HepG2 (cell line): ENCODE results near the gene CABLES2. TPM values are rescaled to one million over a fixed set of nuclear protein-coding genes. Genes with fewer than 3 reads are reported as not detected.

ENCODE experiments used
- DR1 ChIP-seq: sonication (generic); formaldehyde crosslinking; IDR thresholded peaks from 2 replicates; pipeline ENCODE4 v1.8.0; 2021; ENCODE audit warnings: mild to moderate bottlenecking, missing genetic modification reagents, inconsistent platforms
- ELF4 ChIP-seq: sonication (generic); formaldehyde crosslinking; IDR thresholded peaks from 2 replicates; pipeline ENCODE4 v1.5.0; 2020; ENCODE audit warnings: missing genetic modification reagents, mild to moderate bottlenecking, moderate library complexity, borderline replicate concordance
- FOXK1 ChIP-seq: sonication (generic); formaldehyde crosslinking; IDR thresholded peaks from 2 replicates; pipeline ENCODE4 v1.4.0; 2020; ENCODE audit warnings: low read depth, missing genetic modification reagents, borderline replicate concordance
- GABPB1 ChIP-seq: IDR thresholded peaks from 2 replicates; pipeline ENCODE4 v1.6.1; 2016; ENCODE audit warnings: mild to moderate bottlenecking, missing genetic modification reagents, moderate library complexity, missing compliant biosample characterization
- HDAC2 ChIP-seq: sonication (generic); formaldehyde crosslinking; IDR thresholded peaks from 2 replicates; pipeline ENCODE4 v1.4.0; 2020; ENCODE audit warnings: missing genetic modification reagents
- HNRNPLL ChIP-seq: fragments of 200-400 bp; formaldehyde crosslinking; IDR thresholded peaks from 2 replicates; pipeline ENCODE4 v1.6.1; 2017; ENCODE audit warnings: mild to moderate bottlenecking, low read depth, low read length; ENCODE audit not compliant: poor library complexity, severe bottlenecking
- MIER2 ChIP-seq: IDR thresholded peaks from 2 replicates; pipeline ENCODE4 v1.6.1; 2016; ENCODE audit warnings: missing biosample characterization, missing genetic modification reagents
- SCMH1 ChIP-seq: sonication (generic); formaldehyde crosslinking; IDR thresholded peaks from 2 replicates; pipeline ENCODE4 v1.9.0; 2021; ENCODE audit warnings: missing genetic modification reagents, mild to moderate bottlenecking, borderline replicate concordance
- SOX6 ChIP-seq, 2 experiments: fragments of 450-650 bp in 1 of 2; sonication (generic) in 1 of 2; formaldehyde crosslinking in 1 of 2; IDR thresholded peaks; 2 replicates each; pipeline versions ENCODE4 v1.4.0 to v1.6.1; 2017 to 2020; ENCODE audit warnings: antibody characterized with exemption in 1 of 2, mild to moderate bottlenecking in 1 of 2, missing genetic modification reagents in 1 of 2
- SPEN ChIP-seq: sonication (generic); formaldehyde crosslinking; IDR thresholded peaks from 2 replicates; pipeline ENCODE4 v1.5.1; 2020; ENCODE audit warnings: low read depth, mild to moderate bottlenecking, missing genetic modification reagents
- ZNF274 ChIP-seq: sonication (generic); formaldehyde crosslinking; IDR thresholded peaks from 2 replicates; pipeline ENCODE4 v1.5.1; 2020; ENCODE audit warnings: mild to moderate bottlenecking, missing genetic modification reagents
- ZNF552 ChIP-seq: sonication (generic); formaldehyde crosslinking; IDR thresholded peaks from 2 replicates; pipeline ENCODE4 v1.9.0; 2022; ENCODE audit warnings: missing genetic modification reagents, mild to moderate bottlenecking, borderline replicate concordance
- ZNF589 ChIP-seq: sonication (generic); formaldehyde crosslinking; conservative IDR thresholded peaks from 2 replicates; pipeline ENCODE4 v1.8.0; 2022; ENCODE audit warnings: mild to moderate bottlenecking, moderate library complexity, missing genetic modification reagents
- ZNF672 ChIP-seq: sonication (generic); formaldehyde crosslinking; IDR thresholded peaks from 2 replicates; pipeline ENCODE4 v1.8.1; 2022; ENCODE audit warnings: missing genetic modification reagents
- polyA plus RNA-seq, 8 experiments: library from polyadenylated mRNA; depleted of rRNA in 3 of 8; stranded (reverse) in 7 of 8; unstranded in 1 of 8; fragments of >200 nt; fragmentation: Illumina TruSeq in 4 of 8; extraction: Trizol in 4 of 8; gene quantifications; 2 replicates each; pipeline versions ENCODE4 v1.2.1 to v1.2.3, GENCODE V29; 2011 to 2016; ENCODE audit warnings: low read depth in 4 of 8, missing spikeins in 1 of 8, mixed read lengths in 1 of 8; ENCODE audit not compliant: insufficient read depth in 1 of 8
- total RNA-seq, 5 experiments: library from RNA; depleted of rRNA; stranded (reverse); fragments of >200 nt; fragmentation: Illumina TruSeq; extraction: Trizol; gene quantifications; 2 replicates each; pipeline ENCODE4 v1.2.3, GENCODE V29; 2016; ENCODE audit warnings: low read depth in 1 of 5
- TF ChIP-seq, protein P1 (sequence below): sonication (generic); formaldehyde crosslinking; IDR thresholded peaks from 2 replicates; pipeline ENCODE4 v1.4.0; 2020; ENCODE audit warnings: mild to moderate bottlenecking, missing genetic modification reagents, borderline replicate concordance
- TF ChIP-seq, protein P2 (sequence below): IDR thresholded peaks from 2 replicates; pipeline ENCODE4 v1.6.1; 2012; ENCODE audit warnings: inconsistent platforms
- TF ChIP-seq, protein P3 (sequence below): sonication (generic); formaldehyde crosslinking; IDR thresholded peaks from 2 replicates; pipeline ENCODE4 v1.4.0; 2020; ENCODE audit warnings: missing genetic modification reagents
- TF ChIP-seq, protein P4 (sequence below): sonication (generic); formaldehyde crosslinking; IDR thresholded peaks from 2 replicates; pipeline ENCODE4 v1.5.1; 2020; ENCODE audit warnings: mild to moderate bottlenecking, missing genetic modification reagents, moderate library complexity

The CABLES2 gene
- total and polyA plus RNA-seq, 2 of the 13 experiments (the other 11 are each of a cell fraction or from before 2014, with no cell fraction given) = 5.2 to 9.7 TPM

DNA sequence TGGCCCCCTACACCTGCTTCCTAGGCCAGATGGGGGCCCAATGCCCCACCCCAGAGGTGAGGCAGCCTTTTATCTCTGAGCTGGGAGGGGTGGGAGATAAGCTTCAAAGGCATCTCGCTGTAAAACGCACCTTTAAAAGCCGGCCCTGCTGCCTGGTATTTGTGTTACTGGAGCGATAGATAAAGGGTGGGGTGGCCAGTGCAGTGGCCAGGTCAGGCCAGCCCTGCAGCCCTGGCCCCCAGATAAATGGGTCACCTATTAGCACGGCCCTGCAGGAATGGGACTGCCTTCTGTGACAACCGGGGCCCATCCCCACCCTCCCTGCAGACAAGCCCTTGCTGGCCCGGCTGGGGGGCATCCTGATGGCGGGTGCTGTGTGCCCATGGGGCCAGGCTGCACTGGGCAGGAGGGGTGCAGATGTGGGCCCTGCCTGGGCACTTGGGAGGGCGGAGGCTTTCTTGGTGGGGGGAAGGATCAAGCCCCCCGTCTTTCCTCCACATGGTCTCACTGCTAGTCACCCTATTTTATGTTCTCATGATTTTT, 23.3 kb upstream of the CABLES2 start (continued):
- TF ChIP-seq, protein P1, sequence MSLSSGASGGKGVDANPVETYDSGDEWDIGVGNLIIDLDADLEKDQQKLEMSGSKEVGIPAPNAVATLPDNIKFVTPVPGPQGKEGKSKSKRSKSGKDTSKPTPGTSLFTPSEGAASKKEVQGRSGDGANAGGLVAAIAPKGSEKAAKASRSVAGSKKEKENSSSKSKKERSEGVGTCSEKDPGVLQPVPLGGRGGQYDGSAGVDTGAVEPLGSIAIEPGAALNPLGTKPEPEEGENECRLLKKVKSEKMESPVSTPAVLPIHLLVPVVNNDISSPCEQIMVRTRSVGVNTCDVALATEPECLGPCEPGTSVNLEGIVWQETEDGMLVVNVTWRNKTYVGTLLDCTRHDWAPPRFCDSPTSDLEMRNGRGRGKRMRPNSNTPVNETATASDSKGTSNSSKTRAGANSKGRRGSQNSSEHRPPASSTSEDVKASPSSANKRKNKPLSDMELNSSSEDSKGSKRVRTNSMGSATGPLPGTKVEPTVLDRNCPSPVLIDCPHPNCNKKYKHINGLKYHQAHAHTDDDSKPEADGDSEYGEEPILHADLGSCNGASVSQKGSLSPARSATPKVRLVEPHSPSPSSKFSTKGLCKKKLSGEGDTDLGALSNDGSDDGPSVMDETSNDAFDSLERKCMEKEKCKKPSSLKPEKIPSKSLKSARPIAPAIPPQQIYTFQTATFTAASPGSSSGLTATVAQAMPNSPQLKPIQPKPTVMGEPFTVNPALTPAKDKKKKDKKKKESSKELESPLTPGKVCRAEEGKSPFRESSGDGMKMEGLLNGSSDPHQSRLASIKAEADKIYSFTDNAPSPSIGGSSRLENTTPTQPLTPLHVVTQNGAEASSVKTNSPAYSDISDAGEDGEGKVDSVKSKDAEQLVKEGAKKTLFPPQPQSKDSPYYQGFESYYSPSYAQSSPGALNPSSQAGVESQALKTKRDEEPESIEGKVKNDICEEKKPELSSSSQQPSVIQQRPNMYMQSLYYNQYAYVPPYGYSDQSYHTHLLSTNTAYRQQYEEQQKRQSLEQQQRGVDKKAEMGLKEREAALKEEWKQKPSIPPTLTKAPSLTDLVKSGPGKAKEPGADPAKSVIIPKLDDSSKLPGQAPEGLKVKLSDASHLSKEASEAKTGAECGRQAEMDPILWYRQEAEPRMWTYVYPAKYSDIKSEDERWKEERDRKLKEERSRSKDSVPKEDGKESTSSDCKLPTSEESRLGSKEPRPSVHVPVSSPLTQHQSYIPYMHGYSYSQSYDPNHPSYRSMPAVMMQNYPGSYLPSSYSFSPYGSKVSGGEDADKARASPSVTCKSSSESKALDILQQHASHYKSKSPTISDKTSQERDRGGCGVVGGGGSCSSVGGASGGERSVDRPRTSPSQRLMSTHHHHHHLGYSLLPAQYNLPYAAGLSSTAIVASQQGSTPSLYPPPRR (CRISPR knock-in tag) = peak; percentile 71; the same call in 1 of the 2 replicates
- TF ChIP-seq ZNF274 (no peak), SOX6 (IDR thresholded peaks at IDR 0.05) (no peak), SOX6 (CRISPR knock-in tag; IDR thresholded peaks at IDR 0.05) (peak; percentile 70), ELF4 (no peak), ZNF672 (CRISPR knock-in tag) (no peak), GABPB1 (peak; percentile 17; the same call in 1 of the 2 replicates), SCMH1 (CRISPR knock-in tag) (no peak), MIER2 (CRISPR knock-in tag) (no peak), HNRNPLL (peak; percentile 12), ZNF552 (CRISPR knock-in tag) (no peak), SPEN (CRISPR knock-in tag) (0 out of 2 replicates have a peak, but pooled peaks have one; percentile 7), DR1 (CRISPR knock-in tag) (0 out of 2 replicates have a peak, but pooled peaks have one; percentile 18), HDAC2 (CRISPR knock-in tag) (peak; percentile 36; the same call in 1 of the 2 replicates), ZNF589 (CRISPR knock-in tag) (no peak), FOXK1 (no peak)
- TF ChIP-seq, protein P2, sequence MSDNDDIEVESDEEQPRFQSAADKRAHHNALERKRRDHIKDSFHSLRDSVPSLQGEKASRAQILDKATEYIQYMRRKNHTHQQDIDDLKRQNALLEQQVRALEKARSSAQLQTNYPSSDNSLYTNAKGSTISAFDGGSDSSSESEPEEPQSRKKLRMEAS = peak; percentile 1; the same call in 1 of the 2 replicates
- TF ChIP-seq, protein P3, sequence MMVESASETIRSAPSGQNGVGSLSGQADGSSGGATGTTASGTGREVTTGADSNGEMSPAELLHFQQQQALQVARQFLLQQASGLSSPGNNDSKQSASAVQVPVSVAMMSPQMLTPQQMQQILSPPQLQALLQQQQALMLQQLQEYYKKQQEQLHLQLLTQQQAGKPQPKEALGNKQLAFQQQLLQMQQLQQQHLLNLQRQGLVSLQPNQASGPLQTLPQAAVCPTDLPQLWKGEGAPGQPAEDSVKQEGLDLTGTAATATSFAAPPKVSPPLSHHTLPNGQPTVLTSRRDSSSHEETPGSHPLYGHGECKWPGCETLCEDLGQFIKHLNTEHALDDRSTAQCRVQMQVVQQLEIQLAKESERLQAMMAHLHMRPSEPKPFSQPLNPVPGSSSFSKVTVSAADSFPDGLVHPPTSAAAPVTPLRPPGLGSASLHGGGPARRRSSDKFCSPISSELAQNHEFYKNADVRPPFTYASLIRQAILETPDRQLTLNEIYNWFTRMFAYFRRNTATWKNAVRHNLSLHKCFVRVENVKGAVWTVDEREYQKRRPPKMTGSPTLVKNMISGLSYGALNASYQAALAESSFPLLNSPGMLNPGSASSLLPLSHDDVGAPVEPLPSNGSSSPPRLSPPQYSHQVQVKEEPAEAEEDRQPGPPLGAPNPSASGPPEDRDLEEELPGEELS = peak; percentile 41; the same call in 1 of the 2 replicates
- TF ChIP-seq, protein P4, sequence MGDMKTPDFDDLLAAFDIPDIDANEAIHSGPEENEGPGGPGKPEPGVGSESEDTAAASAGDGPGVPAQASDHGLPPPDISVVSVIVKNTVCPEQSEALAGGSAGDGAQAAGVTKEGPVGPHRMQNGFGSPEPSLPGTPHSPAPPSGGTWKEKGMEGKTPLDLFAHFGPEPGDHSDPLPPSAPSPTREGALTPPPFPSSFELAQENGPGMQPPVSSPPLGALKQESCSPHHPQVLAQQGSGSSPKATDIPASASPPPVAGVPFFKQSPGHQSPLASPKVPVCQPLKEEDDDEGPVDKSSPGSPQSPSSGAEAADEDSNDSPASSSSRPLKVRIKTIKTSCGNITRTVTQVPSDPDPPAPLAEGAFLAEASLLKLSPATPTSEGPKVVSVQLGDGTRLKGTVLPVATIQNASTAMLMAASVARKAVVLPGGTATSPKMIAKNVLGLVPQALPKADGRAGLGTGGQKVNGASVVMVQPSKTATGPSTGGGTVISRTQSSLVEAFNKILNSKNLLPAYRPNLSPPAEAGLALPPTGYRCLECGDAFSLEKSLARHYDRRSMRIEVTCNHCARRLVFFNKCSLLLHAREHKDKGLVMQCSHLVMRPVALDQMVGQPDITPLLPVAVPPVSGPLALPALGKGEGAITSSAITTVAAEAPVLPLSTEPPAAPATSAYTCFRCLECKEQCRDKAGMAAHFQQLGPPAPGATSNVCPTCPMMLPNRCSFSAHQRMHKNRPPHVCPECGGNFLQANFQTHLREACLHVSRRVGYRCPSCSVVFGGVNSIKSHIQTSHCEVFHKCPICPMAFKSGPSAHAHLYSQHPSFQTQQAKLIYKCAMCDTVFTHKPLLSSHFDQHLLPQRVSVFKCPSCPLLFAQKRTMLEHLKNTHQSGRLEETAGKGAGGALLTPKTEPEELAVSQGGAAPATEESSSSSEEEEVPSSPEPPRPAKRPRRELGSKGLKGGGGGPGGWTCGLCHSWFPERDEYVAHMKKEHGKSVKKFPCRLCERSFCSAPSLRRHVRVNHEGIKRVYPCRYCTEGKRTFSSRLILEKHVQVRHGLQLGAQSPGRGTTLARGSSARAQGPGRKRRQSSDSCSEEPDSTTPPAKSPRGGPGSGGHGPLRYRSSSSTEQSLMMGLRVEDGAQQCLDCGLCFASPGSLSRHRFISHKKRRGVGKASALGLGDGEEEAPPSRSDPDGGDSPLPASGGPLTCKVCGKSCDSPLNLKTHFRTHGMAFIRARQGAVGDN (CRISPR knock-in tag) = peak; percentile 20; the same call in 1 of the 2 replicates
